ENCODE data around the gene ITGAL.

ITGAL gene

GRCh38 chr16:30541502-30542329 lies 69.2 kb downstream of the ITGAL start:
- no peak overlapping the region for H3K4me3 ChIP-seq (ENCODE audit: low read depth, low read length)
- DNase-seq (ENCODE audit: low read depth): peak; percentile 44
- no peak for TF ChIP-seq CTCF (conservative IDR thresholded peaks at IDR 0.05; ENCODE audit: low read depth, low read length)

- no peak overlapping the region for H3K4me3 ChIP-seq (ENCODE audit: low read depth, low read length)
- no peak for TF ChIP-seq CTCF (conservative IDR thresholded peaks at IDR 0.05; ENCODE audit: low read depth, low read length)
- DNase-seq (ENCODE audit: low read depth): no peak
Measured at GRCh38 chr16:30543067-30543466, 70.5 kb downstream of the ITGAL start.

GRCh38 chr16:30546115-30546514 lies 73.6 kb downstream of the ITGAL start:
- H3K4me3 ChIP-seq (ENCODE audit: low read depth, low read length): no peak overlapping the region
- TF ChIP-seq CTCF (conservative IDR thresholded peaks at IDR 0.05; ENCODE audit: low read depth, low read length): no peak

GRCh38 chr16:30548416-30549253 lies 76.1 kb downstream of the ITGAL start:
- no peak for TF ChIP-seq CTCF (conservative IDR thresholded peaks at IDR 0.05; ENCODE audit: low read depth, low read length)
- no peak overlapping the region for H3K4me3 ChIP-seq (ENCODE audit: low read depth, low read length)
- DNase-seq (ENCODE audit: low read depth): no peak

More at GRCh38 chr16:30546115-30546514, 73.6 kb downstream of the ITGAL start:
- no peak for DNase-seq (ENCODE audit: low read depth)

- no peak overlapping the region for H3K4me3 ChIP-seq (ENCODE audit: low read depth, low read length)
- no peak for TF ChIP-seq CTCF (conservative IDR thresholded peaks at IDR 0.05; ENCODE audit: low read depth, low read length)
- DNase-seq (ENCODE audit: low read depth): no peak
Measured at GRCh38 chr16:30551781-30552180, 79.2 kb downstream of the ITGAL start.

GRCh38 chr16:30552956-30553355 lies 80.4 kb downstream of the ITGAL start:
- TF ChIP-seq CTCF (conservative IDR thresholded peaks at IDR 0.05; ENCODE audit: low read depth, low read length): no peak
- H3K4me3 ChIP-seq (ENCODE audit: low read depth, low read length): no peak overlapping the region
- DNase-seq (ENCODE audit: low read depth): no peak
